Endothelial cell (in vitro differentiated cells): ENCODE data around the gene CORO2B. TPM values are rescaled to one million over a fixed set of nuclear protein-coding genes. Genes with fewer than 3 reads are reported as not detected.

ENCODE experiments used
- DNase-seq: peaks from one replicate; pipeline ENCODE4 v3.0.0; 2021; ENCODE audit warnings: low spot score
- H3K27ac Mint-ChIP-seq: one replicate; pipeline ENCODE4 v1.8.0; 2021; ENCODE audit warnings: mixed read lengths, inconsistent platforms; ENCODE audit not compliant: unreplicated experiment
- H3K27me3 Mint-ChIP-seq: one replicate; pipeline ENCODE4 v1.8.0; 2021; ENCODE audit warnings: mild to moderate bottlenecking, moderate library complexity, mixed read lengths, inconsistent platforms; ENCODE audit not compliant: unreplicated experiment
- H3K36me3 Mint-ChIP-seq: one replicate; pipeline ENCODE4 v1.8.0; 2021; ENCODE audit warnings: mild to moderate bottlenecking, low read depth, mixed read lengths, inconsistent platforms; ENCODE audit not compliant: unreplicated experiment
- H3K4me1 Mint-ChIP-seq: one replicate; pipeline ENCODE4 v1.8.0; 2021; ENCODE audit warnings: mild to moderate bottlenecking, mixed read lengths, inconsistent platforms; ENCODE audit not compliant: unreplicated experiment
- H3K4me3 Mint-ChIP-seq: one replicate; pipeline ENCODE4 v1.8.0; 2021; ENCODE audit warnings: mild to moderate bottlenecking, mixed read lengths, inconsistent platforms; ENCODE audit not compliant: unreplicated experiment
- H3K9me3 Mint-ChIP-seq: one replicate; pipeline ENCODE4 v1.8.0; 2021; ENCODE audit warnings: mixed read lengths, inconsistent platforms; ENCODE audit not compliant: unreplicated experiment
- CTCF ChIP-seq: fragments of 200-600 bp; sonication (generic); IDR thresholded peaks from one replicate; pipeline ENCODE4 v1.5.0; 2021; ENCODE audit warnings: antibody characterized with exemption; ENCODE audit not compliant: unreplicated experiment
- total RNA-seq: library from RNA; stranded (reverse); fragmentation: NEBNext Ultra II Directional; extraction: Animal tissue kit (Norgen Biotek cat#: 25700); gene quantifications from one replicate; pipeline ENCODE4 v1.2.1, GENCODE V29; 2021; ENCODE audit not compliant: unreplicated experiment

The CORO2B gene
- total RNA-seq, 1 donor from 2014 or later: 71.7 TPM

GRCh38 chr15:68701886-68702285, 123.1 kb downstream of the CORO2B start:
- Mint-ChIP-seq H3K36me3 (peaks cover 25% of the 10 kb centered on the region), H3K27ac (no peak overlapping the region), H3K4me1 (peaks cover 35% of the 10 kb centered on the region), H3K27me3 (peaks cover 10% of the 10 kb centered on the region), H3K9me3 (no peaks in the 10 kb centered on the region), H3K4me3 (no peak overlapping the region)
- TF ChIP-seq CTCF: no peak
- DNase-seq: no peak

GRCh38 chr15:68704496-68705021, 125.8 kb downstream of the CORO2B start:
- peaks cover 8% of the 10 kb centered on the region for H3K27me3 Mint-ChIP-seq
- peaks cover 10% of the 10 kb centered on the region for H3K36me3 Mint-ChIP-seq
- H3K4me1 Mint-ChIP-seq: peaks cover 22% of the 10 kb centered on the region
- no peaks in the 10 kb centered on the region for H3K9me3 Mint-ChIP-seq
- no peak for TF ChIP-seq CTCF
- H3K27ac Mint-ChIP-seq: peak overlapping the region; percentile 80
- no peak for DNase-seq
- H3K4me3 Mint-ChIP-seq: peak overlapping the region; percentile 52

- no peak overlapping the region for H3K4me3 Mint-ChIP-seq
- no peak for TF ChIP-seq CTCF
- no peak for DNase-seq
- no peak overlapping the region for H3K27ac Mint-ChIP-seq
- H3K27me3 Mint-ChIP-seq: peaks cover 6% of the 10 kb centered on the region
- peaks cover 14% of the 10 kb centered on the region for H3K4me1 Mint-ChIP-seq
- H3K9me3 Mint-ChIP-seq: no peaks in the 10 kb centered on the region
- H3K36me3 Mint-ChIP-seq: peaks cover 15% of the 10 kb centered on the region
These were observed 127.5 kb downstream of the CORO2B start for GRCh38 chr15:68706256-68706655.

GRCh38 chr15:68706931-68707330, 128.1 kb downstream of the CORO2B start:
- Mint-ChIP-seq H3K36me3 (peaks cover 19% of the 10 kb centered on the region), H3K27ac (no peak overlapping the region), H3K27me3 (peaks cover 6% of the 10 kb centered on the region), H3K4me1 (peaks cover 14% of the 10 kb centered on the region), H3K9me3 (no peaks in the 10 kb centered on the region), H3K4me3 (no peak overlapping the region)
- no peak for DNase-seq
- TF ChIP-seq CTCF: no peak

GRCh38 chr15:68707386-68707785, 128.6 kb downstream of the CORO2B start:
- H3K27me3 Mint-ChIP-seq: peaks cover 2% of the 10 kb centered on the region
- H3K36me3 Mint-ChIP-seq: peaks cover 23% of the 10 kb centered on the region
- no peak for DNase-seq

More at GRCh38 chr15:68707386-68707785, 128.6 kb downstream of the CORO2B start:
- no peak for TF ChIP-seq CTCF
- Mint-ChIP-seq H3K4me1 (peaks cover 14% of the 10 kb centered on the region), H3K9me3 (no peaks in the 10 kb centered on the region), H3K4me3 (no peak overlapping the region), H3K27ac (no peak overlapping the region)
